ENCODE results near the gene MICU2. TPM values are rescaled to one million over a fixed set of nuclear protein-coding genes. Genes with fewer than 3 reads are reported as not detected.

Gene MICU2

Small RNA genes within 50 kb of the gene (small RNA-seq; reads per million reads assigned to genes)
- not detected for gene RNU6-59P (ENCODE audit: insufficient read depth)
